ENCODE measurements around the gene CCND2.

CCND2 gene

DNA sequence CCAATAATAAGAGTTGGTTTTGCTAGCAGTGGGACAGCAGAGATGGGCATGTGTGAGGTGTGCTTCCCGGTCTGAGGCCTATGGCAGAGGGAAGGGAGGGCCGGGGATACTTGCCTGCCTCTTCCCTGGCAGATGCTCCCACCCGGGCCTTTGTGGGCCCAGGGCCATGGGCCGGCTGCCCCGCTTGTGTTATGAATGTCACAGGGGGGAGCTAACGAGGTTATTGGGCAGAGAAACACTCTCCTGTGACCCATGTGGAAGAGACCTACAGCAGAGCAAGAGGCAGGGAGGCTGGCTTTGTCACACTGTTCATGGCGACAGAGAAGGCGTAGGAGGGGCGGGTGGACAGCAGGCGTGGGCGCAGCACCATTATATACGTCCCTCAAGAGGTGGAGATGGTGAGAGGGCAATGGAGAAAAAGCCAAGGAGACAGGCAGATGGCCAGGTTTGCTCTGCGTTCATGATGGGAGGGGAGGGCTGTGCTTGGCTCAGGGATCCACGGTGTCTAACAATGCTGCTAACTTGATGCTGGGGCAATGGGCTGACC lies 13.3 kb downstream of the CCND2 start:
- no peak for DNase-seq (ENCODE audit: low read depth)
- peaks cover 3% of the 10 kb centered on the region for H3K27me3 ChIP-seq (replicated peaks; ENCODE audit: control insufficient read depth, insufficient read depth, low read length)
- no peak overlapping the region for H3K4me3 ChIP-seq (ENCODE audit: low read length)
- H3K9ac ChIP-seq (ENCODE audit: low read length): no peak overlapping the region
- H3K9me3 ChIP-seq (ENCODE audit: control insufficient read depth, low read length): no peaks in the 10 kb centered on the region
- peaks cover 31% of the 10 kb centered on the region for H3K4me1 ChIP-seq (ENCODE audit: control insufficient read depth, insufficient read depth, low read length)
- peaks cover 85% of the 10 kb centered on the region for H3K36me3 ChIP-seq (ENCODE audit: control insufficient read depth, insufficient read depth, low read length, severe bottlenecking)

DNA sequence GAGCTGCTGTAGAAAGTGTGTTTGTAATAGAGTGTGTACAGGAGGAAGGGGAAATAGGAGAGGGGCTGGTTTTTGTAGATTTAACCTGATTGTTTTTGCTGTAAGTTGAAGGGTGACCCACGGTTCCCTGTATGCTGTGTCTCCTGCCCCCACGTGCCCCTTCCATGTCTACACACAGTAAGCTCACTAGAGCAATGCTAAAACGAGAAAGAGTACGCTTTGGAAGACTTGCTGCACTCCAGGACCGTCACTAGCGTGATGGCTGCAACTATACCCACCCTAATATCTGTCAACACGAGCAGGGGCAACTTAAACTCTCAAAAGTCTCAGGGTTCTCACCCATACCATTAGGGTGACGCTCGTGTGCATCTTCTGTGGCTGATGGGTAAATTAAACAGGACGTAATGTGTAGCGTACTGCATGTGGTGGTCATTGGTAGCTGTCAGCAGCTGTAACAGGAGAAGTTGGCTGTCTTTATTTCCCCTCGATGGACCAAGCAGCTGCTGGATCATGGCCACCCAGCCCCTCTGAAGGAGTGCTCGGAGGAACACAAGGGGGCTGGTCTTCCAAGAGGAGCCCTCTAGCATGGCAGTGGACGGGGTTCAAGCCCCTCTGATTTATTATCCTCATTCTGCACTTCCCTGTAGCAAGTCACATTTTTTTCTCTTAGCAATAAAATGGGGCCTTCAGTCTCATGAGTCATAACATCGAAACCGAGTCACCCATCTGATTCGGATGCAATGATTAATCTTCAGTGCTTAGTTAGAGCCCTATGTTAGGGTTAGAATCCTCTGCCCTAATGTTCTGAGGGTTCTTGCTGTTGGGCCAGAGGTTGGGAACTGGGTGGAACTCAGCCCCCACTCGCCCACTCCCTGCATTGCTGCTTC lies 14.0 kb downstream of the CCND2 start:
- Histone ChIP-seq H3K4me1 (ENCODE audit: control insufficient read depth, insufficient read depth, low read length) (peaks cover 25% of the 10 kb centered on the region), H3K9me3 (ENCODE audit: control insufficient read depth, low read length) (no peaks in the 10 kb centered on the region), H3K27me3 (replicated peaks; ENCODE audit: control insufficient read depth, insufficient read depth, low read length) (peaks cover 3% of the 10 kb centered on the region), H3K9ac (ENCODE audit: low read length) (no peak overlapping the region), H3K4me3 (ENCODE audit: low read length) (no peak overlapping the region), H3K36me3 (ENCODE audit: control insufficient read depth, insufficient read depth, low read length, severe bottlenecking) (peaks cover 84% of the 10 kb centered on the region)
- DNase-seq (ENCODE audit: low read depth): no peak

DNA sequence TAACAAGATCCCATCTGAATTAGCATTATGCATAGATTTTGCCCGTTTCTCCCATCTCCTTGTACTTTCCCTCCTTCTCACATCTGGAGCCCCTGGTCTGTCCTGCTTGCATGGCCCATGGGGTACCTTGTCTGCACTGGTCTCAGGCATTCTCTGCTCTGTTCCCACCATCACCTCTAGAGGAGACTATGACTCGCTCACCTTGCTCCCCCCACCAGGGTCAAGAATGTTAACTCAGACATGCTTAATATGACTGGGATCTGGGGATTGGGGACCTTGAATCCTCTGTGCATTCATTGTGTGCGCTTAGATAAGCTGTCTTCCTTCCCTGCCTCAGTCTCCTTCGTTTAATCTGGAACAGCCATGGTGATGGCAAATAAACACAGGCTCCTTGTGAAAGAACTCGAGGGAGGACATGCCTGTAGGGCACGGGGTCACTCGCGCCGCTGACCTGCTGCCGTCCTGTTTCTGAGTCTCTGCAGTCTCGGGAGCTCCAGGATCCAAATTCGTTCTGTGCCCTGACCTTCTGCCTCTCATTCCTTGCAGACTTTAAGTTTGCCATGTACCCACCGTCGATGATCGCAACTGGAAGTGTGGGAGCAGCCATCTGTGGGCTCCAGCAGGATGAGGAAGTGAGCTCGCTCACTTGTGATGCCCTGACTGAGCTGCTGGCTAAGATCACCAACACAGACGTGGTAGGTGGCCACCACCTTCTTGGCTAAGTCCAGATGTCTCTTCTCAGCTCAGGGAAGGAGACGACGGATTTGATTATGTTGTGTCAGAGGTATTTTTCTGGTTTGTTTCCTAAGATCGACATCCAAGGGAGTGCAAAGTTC lies 15.0 kb downstream of the CCND2 start:
- H3K27me3 ChIP-seq (replicated peaks; ENCODE audit: control insufficient read depth, insufficient read depth, low read length): peaks cover 3% of the 10 kb centered on the region
- H3K36me3 ChIP-seq (ENCODE audit: control insufficient read depth, insufficient read depth, low read length, severe bottlenecking): peaks cover 79% of the 10 kb centered on the region
- H3K9ac ChIP-seq (ENCODE audit: low read length): no peak overlapping the region
- peaks cover 23% of the 10 kb centered on the region for H3K4me1 ChIP-seq (ENCODE audit: control insufficient read depth, insufficient read depth, low read length)
- no peaks in the 10 kb centered on the region for H3K9me3 ChIP-seq (ENCODE audit: control insufficient read depth, low read length)
- no peak for DNase-seq (ENCODE audit: low read depth)
- H3K4me3 ChIP-seq (ENCODE audit: low read length): no peak overlapping the region

DNA sequence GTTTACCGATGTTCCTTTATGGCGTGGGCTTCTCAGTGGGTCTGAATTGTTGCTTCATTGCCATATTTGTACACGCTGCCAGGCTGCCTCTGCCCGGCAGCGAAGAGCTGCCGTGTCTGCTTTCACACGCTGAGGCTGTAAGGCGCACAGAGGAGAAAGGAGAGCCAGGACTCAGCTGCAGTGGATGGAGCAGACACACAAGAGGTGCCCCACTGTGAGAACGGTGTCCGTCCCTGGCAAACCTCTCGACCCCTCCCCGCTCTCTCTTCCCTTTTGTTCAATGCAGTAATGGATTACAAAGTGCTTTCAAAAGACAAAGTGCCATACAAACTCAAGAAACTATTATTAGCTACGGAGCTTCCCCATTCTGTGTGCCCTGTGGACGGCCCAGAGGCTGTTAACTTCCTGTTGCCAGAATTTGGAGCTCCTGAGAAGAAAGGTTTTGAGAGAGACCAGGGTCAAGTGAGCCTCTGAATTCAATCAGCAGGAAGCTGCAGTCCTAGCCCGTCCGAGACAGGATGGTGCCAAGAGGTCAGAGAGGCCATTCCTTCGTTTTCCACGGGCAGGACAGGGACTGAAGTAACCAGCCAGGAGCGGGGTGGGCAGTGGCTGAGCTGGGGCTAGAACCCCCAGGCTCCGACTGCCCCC lies 15.8 kb downstream of the CCND2 start:
- Histone ChIP-seq H3K36me3 (ENCODE audit: control insufficient read depth, insufficient read depth, low read length, severe bottlenecking) (peaks cover 75% of the 10 kb centered on the region), H3K4me1 (ENCODE audit: control insufficient read depth, insufficient read depth, low read length) (peaks cover 18% of the 10 kb centered on the region), H3K9me3 (ENCODE audit: control insufficient read depth, low read length) (no peaks in the 10 kb centered on the region), H3K27me3 (replicated peaks; ENCODE audit: control insufficient read depth, insufficient read depth, low read length) (peaks cover 3% of the 10 kb centered on the region), H3K9ac (ENCODE audit: low read length) (no peak overlapping the region), H3K4me3 (ENCODE audit: low read length) (no peak overlapping the region)
- no peak for DNase-seq (ENCODE audit: low read depth)

DNA sequence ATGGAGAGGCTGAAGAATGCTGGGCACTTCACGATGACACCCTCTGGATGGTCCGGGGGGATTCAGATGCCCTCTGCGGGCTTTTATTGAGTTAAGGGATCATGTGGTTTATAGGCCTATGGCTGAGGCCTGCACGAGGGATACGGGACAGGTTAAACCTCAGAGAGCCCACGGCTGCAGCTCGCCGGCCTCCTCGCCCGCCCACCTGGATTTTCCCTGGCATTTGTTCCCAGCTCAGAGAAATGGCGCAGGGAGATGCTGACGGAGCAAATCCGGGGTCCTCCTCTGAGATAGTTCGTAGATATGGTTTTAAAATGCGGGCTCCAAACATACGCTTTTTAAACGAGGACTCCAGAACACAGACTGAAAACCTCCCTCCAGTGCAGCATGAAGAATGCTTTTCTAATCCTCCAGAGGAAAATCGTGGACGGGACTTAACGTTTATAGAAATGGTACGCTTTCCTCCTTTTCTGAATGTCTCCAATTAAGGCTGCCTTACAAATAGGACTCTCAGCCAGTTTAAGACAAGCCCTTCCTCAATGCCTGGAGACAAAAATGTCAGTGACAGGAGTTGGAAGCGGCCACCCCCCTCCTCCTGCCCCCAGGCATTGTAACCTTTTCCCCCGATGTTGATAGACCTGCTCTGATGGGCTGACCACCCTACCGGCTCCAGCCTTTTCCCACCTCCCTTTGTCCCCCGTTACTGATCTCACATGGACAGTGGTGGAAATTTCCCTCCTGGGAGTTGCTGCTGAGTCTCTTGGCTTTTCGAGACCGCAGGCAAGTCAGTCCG lies 16.6 kb downstream of the CCND2 start:
- peaks cover 3% of the 10 kb centered on the region for H3K27me3 ChIP-seq (replicated peaks; ENCODE audit: control insufficient read depth, insufficient read depth, low read length)
- H3K4me3 ChIP-seq (ENCODE audit: low read length): no peak overlapping the region
- peaks cover 18% of the 10 kb centered on the region for H3K4me1 ChIP-seq (ENCODE audit: control insufficient read depth, insufficient read depth, low read length)
- no peak for DNase-seq (ENCODE audit: low read depth)
- no peak overlapping the region for H3K9ac ChIP-seq (ENCODE audit: low read length)
- no peaks in the 10 kb centered on the region for H3K9me3 ChIP-seq (ENCODE audit: control insufficient read depth, low read length)
- H3K36me3 ChIP-seq (ENCODE audit: control insufficient read depth, insufficient read depth, low read length, severe bottlenecking): peaks cover 72% of the 10 kb centered on the region

DNA sequence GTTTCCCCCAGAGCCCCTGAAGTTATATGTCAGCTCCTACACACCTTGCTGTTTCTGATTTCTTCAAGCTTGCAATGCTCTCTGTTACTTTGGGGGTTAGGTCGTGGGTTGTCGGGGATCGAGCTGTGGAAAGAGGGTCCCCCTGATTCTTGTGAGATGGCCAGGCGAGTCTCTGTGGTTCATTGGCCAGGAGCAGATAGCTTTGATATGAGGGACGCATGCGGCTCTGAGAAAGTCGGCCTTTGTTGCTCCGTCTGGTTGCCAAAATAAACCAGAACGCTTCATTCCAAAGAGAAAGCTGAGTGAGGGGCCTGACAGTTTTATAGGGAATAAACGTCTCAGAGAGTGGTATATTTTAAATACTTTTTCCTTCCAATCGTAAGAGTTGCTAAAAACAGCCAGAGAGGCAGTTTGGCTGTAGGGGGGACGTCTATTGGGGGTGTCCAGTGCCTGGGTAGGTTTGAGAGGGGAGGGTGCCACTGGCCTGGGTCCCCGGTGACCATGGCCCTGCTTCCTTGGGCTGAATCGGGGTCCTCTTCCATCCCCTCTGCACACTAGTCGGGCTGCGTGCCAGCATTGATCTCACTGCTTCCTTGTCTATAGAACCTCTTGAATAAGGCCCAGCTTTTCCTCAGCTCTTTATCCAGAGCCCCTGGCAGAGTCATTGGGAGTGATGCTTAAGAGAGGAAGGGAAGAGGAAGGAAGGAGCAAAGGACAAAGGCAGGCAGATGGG lies 18.9 kb downstream of the CCND2 start:
- peaks cover 10% of the 10 kb centered on the region for H3K4me1 ChIP-seq (ENCODE audit: control insufficient read depth, insufficient read depth, low read length)
- no peaks in the 10 kb centered on the region for H3K9me3 ChIP-seq (ENCODE audit: control insufficient read depth, low read length)
- H3K4me3 ChIP-seq (ENCODE audit: low read length): no peak overlapping the region
- peaks cover 3% of the 10 kb centered on the region for H3K27me3 ChIP-seq (replicated peaks; ENCODE audit: control insufficient read depth, insufficient read depth, low read length)
- peaks cover 72% of the 10 kb centered on the region for H3K36me3 ChIP-seq (ENCODE audit: control insufficient read depth, insufficient read depth, low read length, severe bottlenecking)
- no peak overlapping the region for H3K9ac ChIP-seq (ENCODE audit: low read length)
- no peak for DNase-seq (ENCODE audit: low read depth)

DNA sequence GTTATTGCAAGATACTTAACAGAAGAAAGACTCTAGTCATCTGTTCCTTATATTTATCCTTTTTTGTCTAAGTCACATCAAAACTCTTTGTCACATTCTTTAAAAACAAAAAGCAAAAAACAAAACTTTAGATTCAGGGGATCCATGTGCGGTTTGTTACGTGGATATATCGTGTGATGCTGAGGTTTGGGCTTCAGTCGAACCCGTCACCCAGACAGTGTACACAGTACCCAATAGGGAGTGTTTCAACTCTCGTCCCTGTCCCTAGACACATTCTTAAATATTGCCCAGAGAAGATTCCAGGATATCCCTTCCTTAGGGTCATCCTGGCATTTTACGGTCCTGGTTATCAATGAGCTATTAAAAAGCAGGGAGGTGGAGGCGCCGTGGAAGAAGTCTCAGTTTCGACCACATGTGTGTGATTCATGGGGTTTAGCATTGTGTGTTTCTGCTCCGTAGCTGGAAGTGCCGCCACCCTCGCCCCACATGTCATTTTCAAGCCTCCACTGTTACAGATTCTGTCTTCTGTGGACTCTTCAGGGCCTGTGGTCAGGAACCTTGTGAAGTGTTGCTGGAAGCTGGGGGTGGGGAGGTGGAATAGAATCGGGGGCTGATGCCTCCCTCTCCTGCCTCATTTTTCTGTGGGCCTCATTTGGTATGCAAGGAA lies 19.9 kb downstream of the CCND2 start:
- H3K9me3 ChIP-seq (ENCODE audit: control insufficient read depth, low read length): no peaks in the 10 kb centered on the region
- H3K4me3 ChIP-seq (ENCODE audit: low read length): no peak overlapping the region
- H3K4me1 ChIP-seq (ENCODE audit: control insufficient read depth, insufficient read depth, low read length): peaks cover under 1% of the 10 kb centered on the region
- H3K9ac ChIP-seq (ENCODE audit: low read length): no peak overlapping the region
- DNase-seq (ENCODE audit: low read depth): no peak
- H3K27me3 ChIP-seq (replicated peaks; ENCODE audit: control insufficient read depth, insufficient read depth, low read length): peaks cover 3% of the 10 kb centered on the region
- peaks cover 76% of the 10 kb centered on the region for H3K36me3 ChIP-seq (ENCODE audit: control insufficient read depth, insufficient read depth, low read length, severe bottlenecking)

DNA sequence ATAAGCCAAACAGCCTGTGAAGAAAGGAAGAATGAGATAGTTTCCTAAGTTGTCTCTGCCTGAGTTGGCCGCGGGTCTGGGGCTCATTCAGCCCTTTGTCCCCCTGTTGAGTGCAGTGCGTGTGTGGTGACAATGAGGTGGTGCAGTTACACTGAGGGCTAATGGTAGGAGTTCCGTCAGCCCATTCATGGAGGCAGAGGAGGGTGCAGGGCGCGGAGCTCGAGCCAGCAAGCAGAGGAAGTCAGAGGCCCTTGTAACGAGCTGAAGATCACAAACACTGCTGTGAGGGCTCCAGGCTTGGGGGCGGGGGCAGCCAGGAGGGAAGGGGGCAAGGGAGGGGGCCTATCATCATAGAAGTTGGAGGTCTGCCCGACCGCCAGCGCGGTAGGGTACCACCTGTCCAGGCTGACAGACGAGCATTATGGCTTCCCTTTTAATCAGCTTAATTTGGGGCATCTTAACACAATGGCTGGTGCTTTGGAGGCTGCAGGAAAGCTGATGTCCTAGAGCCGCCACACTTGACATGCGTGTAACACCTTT lies 20.5 kb downstream of the CCND2 start:
- Histone ChIP-seq H3K36me3 (ENCODE audit: control insufficient read depth, insufficient read depth, low read length, severe bottlenecking) (peaks cover 74% of the 10 kb centered on the region), H3K9ac (ENCODE audit: low read length) (no peak overlapping the region), H3K4me3 (ENCODE audit: low read length) (no peak overlapping the region), H3K4me1 (ENCODE audit: control insufficient read depth, insufficient read depth, low read length) (no peaks in the 10 kb centered on the region), H3K27me3 (replicated peaks; ENCODE audit: control insufficient read depth, insufficient read depth, low read length) (peaks cover 3% of the 10 kb centered on the region), H3K9me3 (ENCODE audit: control insufficient read depth, low read length) (no peaks in the 10 kb centered on the region)
- DNase-seq (ENCODE audit: low read depth): no peak

DNA sequence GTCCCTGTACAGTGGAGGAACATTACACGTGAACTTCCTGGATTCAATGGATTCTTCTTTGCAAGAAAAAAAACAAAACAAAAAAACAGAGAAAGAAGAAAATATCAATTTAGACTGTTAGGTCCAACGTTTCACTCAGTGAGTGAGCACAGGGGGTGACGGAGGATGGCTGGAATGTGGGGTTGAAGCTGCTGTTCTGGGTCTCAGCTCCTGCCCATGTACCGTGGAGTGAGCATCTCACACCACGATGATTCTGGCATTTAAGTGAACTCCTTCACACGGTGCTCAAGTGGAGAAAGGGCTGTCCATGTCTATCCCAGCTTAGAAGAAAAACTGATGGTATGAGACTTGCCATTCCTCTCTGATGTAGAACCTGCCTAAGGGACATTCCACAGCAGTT lies 23.2 kb downstream of the CCND2 start:
- Histone ChIP-seq H3K9me3 (ENCODE audit: control insufficient read depth, low read length) (no peaks in the 10 kb centered on the region), H3K27me3 (replicated peaks; ENCODE audit: control insufficient read depth, insufficient read depth, low read length) (no peaks in the 10 kb centered on the region), H3K4me3 (ENCODE audit: low read length) (no peak overlapping the region), H3K4me1 (ENCODE audit: control insufficient read depth, insufficient read depth, low read length) (no peaks in the 10 kb centered on the region), H3K36me3 (ENCODE audit: control insufficient read depth, insufficient read depth, low read length, severe bottlenecking) (peaks cover 70% of the 10 kb centered on the region), H3K9ac (ENCODE audit: low read length) (no peak overlapping the region)
- DNase-seq (ENCODE audit: low read depth): no peak
